Peyer's patch (tissue), 4 donors: ENCODE measurements around the gene SDHAF2.

Experiments used
- CTCF ChIP-seq, 6 experiments: fragments of 450-650 bp in 4 of 6; fragments of 200-600 bp in 2 of 6; sonication (generic) in 1 of 6; IDR thresholded peaks; one replicate each; pipeline ENCODE4 v1.5.1; 2017 to 2019; ENCODE audit warnings: antibody characterized with exemption in 6 of 6, mild to moderate bottlenecking in 3 of 6, moderate library complexity in 1 of 6
- POLR2A ChIP-seq, 2 donors: fragments of 450-650 bp; IDR thresholded peaks; one replicate each; pipeline ENCODE4 v1.5.1; 2017; ENCODE audit warnings: antibody characterized with exemption in 2 of 2, mild to moderate bottlenecking in 2 of 2, moderate library complexity in 2 of 2

GRCh38 chr11:61404103-61404502 lies 25.8 kb upstream of the SDHAF2 start:
- no peak for TF ChIP-seq CTCF (IDR thresholded peaks at IDR 0.05)
- TF ChIP-seq POLR2A (IDR thresholded peaks at IDR 0.05) = no peak
